HCT116 (cell line): Measurements from ENCODE around the gene NOC4L. TPM values are rescaled to one million over a fixed set of nuclear protein-coding genes. Genes with fewer than 3 reads are reported as not detected.

ENCODE experiments used
- ATAC-seq: fragments of 200-7000 bp; cut with Tn5 transposase; 2 replicates; pipeline ENCODE4 v1.9.1; 2020; ENCODE audit warnings: mild to moderate bottlenecking, moderate library complexity
- BruUV-seq: library from RNA; stranded (reverse); fragments of 400-500 nt; replicated peaks from 2 replicates; lab custom pipeline; 2021; lab: Mats Ljungman, UMichigan
- CTCF ChIA-PET: fragments of 300-600 bp; sonication (Branson Sonifier 250); formaldehyde crosslinking; loops from one replicate; lab custom pipeline; 2021; ENCODE audit warnings: antibody characterized with exemption; lab: Charles Lee
- POLR2A ChIA-PET: fragments of 300-600, 350-600 bp; sonication (Branson Sonifier 250); formaldehyde crosslinking; loops from one replicate; lab custom pipeline; 2021; ENCODE audit warnings: antibody characterized with exemption; lab: Charles Lee
- RAD21 ChIA-PET, 2 experiments: fragments of 300-600 bp; sonication (Branson Sonifier 250); formaldehyde crosslinking; loops; one replicate each; lab custom pipeline; 2023; ENCODE audit warnings: low total read pairs in 2 of 2; ENCODE audit not compliant: uncharacterized antibody in 2 of 2, unreplicated experiment in 2 of 2, low non-redundant PET in 1 of 2; lab: Charles Lee
- DNase-seq: peaks from one replicate; pipeline ENCODE4 v3.0.0-alpha.2; 2010; ENCODE audit warnings: low read depth, low spot score
- H2AFZ ChIP-seq: fragments of 200-600 bp; shearing (Covaris generic), sonication (generic); 2 replicates; pipeline ENCODE4 v1.6.1; 2017; ENCODE audit warnings: low read depth, mixed run types, mixed read lengths, antibody characterized with exemption, low read length; ENCODE audit not compliant: poor library complexity, severe bottlenecking
- H3K27ac ChIP-seq: 2 replicates; pipeline ENCODE4 v1.5.1; 2012; ENCODE audit warnings: low read depth, low read length
- H3K27me3 ChIP-seq: fragments of 200-600 bp; sonication (generic); 2 replicates; pipeline ENCODE4 v1.6.1; 2016; ENCODE audit warnings: mixed run types, low read length, mixed read lengths; ENCODE audit not compliant: insufficient read depth
- H3K36me3 ChIP-seq, 2 experiments: fragments of 200-500 bp in 1 of 2; fragments of 200-600 bp in 1 of 2; sonication (Bioruptor generic) in 1 of 2; sonication (generic) in 1 of 2; 2 replicates each; pipeline versions ENCODE4 v1.5.1 to v1.6.1; 2014 to 2016; ENCODE audit warnings: low read length in 2 of 2, inconsistent platforms in 1 of 2, mixed read lengths in 1 of 2, mixed run types in 1 of 2; ENCODE audit not compliant: insufficient read depth in 2 of 2, control insufficient read depth in 1 of 2
- H3K4me1 ChIP-seq, 2 experiments: fragments of 200-600 bp in 1 of 2; sonication (generic) in 1 of 2; 2 replicates each; pipeline versions ENCODE4 v1.5.1 to v1.6.1; 2012 to 2017; ENCODE audit warnings: low read length in 2 of 2, inconsistent platforms in 1 of 2, mild to moderate bottlenecking in 1 of 2, mixed read lengths in 1 of 2, mixed run types in 1 of 2, moderate library complexity in 1 of 2; ENCODE audit not compliant: insufficient read depth in 2 of 2, control insufficient read depth in 1 of 2
- H3K4me2 ChIP-seq: fragments of 200-600 bp; sonication (generic); 2 replicates; pipeline ENCODE4 v1.6.1; 2017; ENCODE audit warnings: mixed run types, low read length, mixed read lengths
- H3K4me3 ChIP-seq, 2 experiments: fragments of 200-600 bp in 1 of 2; sonication (generic) in 1 of 2; replicated peaks in 1 of 2; 2 replicates each; pipeline ENCODE4 v1.5.1; 2011 to 2016; ENCODE audit warnings: low read length in 2 of 2, control low read depth in 1 of 2, low read depth in 1 of 2, mild to moderate bottlenecking in 1 of 2, mixed read lengths in 1 of 2, mixed run types in 1 of 2
- H3K79me2 ChIP-seq: fragments of 200-600 bp; sonication (generic); 2 replicates; pipeline ENCODE4 v1.6.1; 2017; ENCODE audit warnings: mild to moderate bottlenecking, mixed run types, low read length, moderate library complexity, mixed read lengths; ENCODE audit not compliant: insufficient read depth
- H3K9ac ChIP-seq: fragments of 200-600 bp; sonication (generic); 2 replicates; pipeline ENCODE4 v1.6.1; 2016; ENCODE audit warnings: low read length, mixed read lengths
- H3K9me2 ChIP-seq: fragments of 200-600 bp; sonication (generic), shearing (Covaris generic); 2 replicates; pipeline ENCODE4 v1.6.1; 2017; ENCODE audit warnings: mixed run types, mild to moderate bottlenecking, moderate library complexity; ENCODE audit not compliant: insufficient read depth
- H3K9me3 ChIP-seq, 2 experiments: fragments of 200-500 bp in 1 of 2; fragments of 200-600 bp in 1 of 2; sonication (Bioruptor generic) in 1 of 2; sonication (generic) in 1 of 2; 2 replicates each; pipeline ENCODE4 v1.6.1; 2014 to 2017; ENCODE audit warnings: low read length in 2 of 2, mixed read lengths in 2 of 2, inconsistent platforms in 1 of 2, low read depth in 1 of 2, mild to moderate bottlenecking in 1 of 2, mixed run types in 1 of 2, moderate library complexity in 1 of 2; ENCODE audit not compliant: control insufficient read depth in 1 of 2, insufficient read depth in 1 of 2
- H4K20me1 ChIP-seq: fragments of 200-600 bp; sonication (generic), shearing (Covaris generic); 2 replicates; pipeline ENCODE4 v1.6.1; 2017; ENCODE audit warnings: mixed run types, mild to moderate bottlenecking, moderate library complexity; ENCODE audit not compliant: insufficient read depth
- CEBPB ChIP-seq: IDR thresholded peaks from 2 replicates; pipeline ENCODE4 v1.6.1; 2012; ENCODE audit warnings: low read depth
- CTCF ChIP-seq, 3 experiments: fragments of 200-600 bp in 1 of 3; sonication (generic) in 1 of 3; IDR thresholded peaks in 2 of 3; conservative IDR thresholded peaks in 1 of 3; 2 replicates each; pipeline ENCODE4 v1.5.1; 2012 to 2017; ENCODE audit warnings: low read depth in 2 of 3, low read length in 2 of 3, antibody characterized with exemption in 1 of 3, borderline replicate concordance in 1 of 3, control low read depth in 1 of 3, mild to moderate bottlenecking in 1 of 3, mixed read lengths in 1 of 3, mixed run types in 1 of 3, moderate library complexity in 1 of 3; ENCODE audit not compliant: insufficient read depth in 1 of 3
- ELF1 ChIP-seq: IDR thresholded peaks from 2 replicates; pipeline ENCODE4 v1.6.1; 2012; ENCODE audit warnings: low read depth, borderline replicate concordance
- EZH2 ChIP-seq: fragments of 200-600 bp; sonication (generic); IDR thresholded peaks from 2 replicates; pipeline ENCODE4 v1.6.1; 2017; ENCODE audit warnings: antibody characterized with exemption, mixed run types
- EZH2phosphoT487 ChIP-seq: fragments of 200-600 bp; IDR thresholded peaks from 2 replicates; pipeline ENCODE4 v1.6.1; 2018; ENCODE audit warnings: antibody characterized with exemption, borderline replicate concordance
- FOSL1 ChIP-seq: IDR thresholded peaks from 2 replicates; pipeline ENCODE4 v1.6.1; 2012; ENCODE audit warnings: low read depth
- JUND ChIP-seq: IDR thresholded peaks from 2 replicates; pipeline ENCODE4 v1.6.1; 2012
- RAD21 ChIP-seq: IDR thresholded peaks from 2 replicates; pipeline ENCODE4 v1.6.1; 2012; ENCODE audit warnings: low read depth, mild to moderate bottlenecking
- REST ChIP-seq: IDR thresholded peaks from 2 replicates; pipeline ENCODE4 v1.6.1; 2012; ENCODE audit warnings: low read depth
- SIN3A ChIP-seq: IDR thresholded peaks from 2 replicates; pipeline ENCODE4 v1.6.1; 2012; ENCODE audit warnings: low read depth
- SP1 ChIP-seq: IDR thresholded peaks from 2 replicates; pipeline ENCODE4 v1.6.1; 2012; ENCODE audit warnings: low read depth
- SRF ChIP-seq: IDR thresholded peaks from 2 replicates; pipeline ENCODE4 v1.6.1; 2012; ENCODE audit warnings: low read depth
- TCF7L2 ChIP-seq: IDR thresholded peaks from 2 replicates; pipeline ENCODE4 v1.7.0; 2011; ENCODE audit warnings: borderline replicate concordance, inconsistent platforms; ENCODE audit not compliant: insufficient read depth, insufficient read length; ENCODE audit errors: extremely low read depth
- YY1 ChIP-seq: IDR thresholded peaks from 2 replicates; pipeline ENCODE4 v1.6.1; 2011; ENCODE audit warnings: low read length, low read depth, moderate library complexity, mild to moderate bottlenecking; ENCODE audit not compliant: insufficient replicate concordance; ENCODE audit errors: extremely low read depth
- ZFX ChIP-seq: fragments of 450-650 bp; IDR thresholded peaks from 2 replicates; pipeline ENCODE4 v1.6.1; 2017
- intact Hi-C: fragments of 100-400 bp; cut with micrococcal nuclease; formaldehyde crosslinking; loops from 2 replicates; pipeline ENCODE4 v1.10.0; 2022
- total RNA-seq: library from RNA; stranded (reverse); gene quantifications from one replicate; pipeline ENCODE4 v1.2.1, GENCODE V29; 2021; ENCODE audit not compliant: unreplicated experiment
- TF ChIP-seq, protein P1 (sequence below): IDR thresholded peaks from 2 replicates; pipeline ENCODE4 v1.6.1; 2012
- TF ChIP-seq, protein P2 (sequence below): IDR thresholded peaks from 2 replicates; pipeline ENCODE4 v1.6.1; 2012

NOC4L gene
- total RNA-seq, 1 experiment from 2014 or later: 47.6 TPM

DNA sequence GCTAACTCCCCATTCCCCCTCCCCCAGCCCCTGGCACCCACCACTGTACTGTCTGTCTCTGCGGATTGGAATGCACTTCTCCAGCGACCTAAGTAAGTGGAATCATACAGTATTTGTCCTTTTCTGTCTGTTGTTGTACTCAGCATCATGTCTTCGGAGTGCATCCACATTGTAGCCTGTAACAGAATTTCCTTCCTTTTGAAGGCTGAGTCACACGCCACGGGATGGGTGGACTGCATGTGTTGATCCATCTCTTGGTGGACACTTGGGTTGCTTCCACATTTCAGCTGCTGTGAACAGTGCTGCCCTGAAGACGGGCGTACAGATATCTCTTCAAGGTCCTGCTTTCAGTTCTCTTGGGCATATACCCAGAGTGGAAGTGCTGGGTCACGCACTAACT lies 34.5 kb upstream of the NOC4L start:
- CTCF ChIA-PET: no interaction called here
- H3K9me2 ChIP-seq: no peaks in the 10 kb centered on the region
- no peaks in the 10 kb centered on the region for H3K27me3 ChIP-seq
- no peaks in the 10 kb centered on the region for H3K79me2 ChIP-seq
- no peak overlapping the region for H3K9ac ChIP-seq
- ATAC-seq (no peak), DNase-seq (no peak)
- no peak for TF ChIP-seq ELF1
- no peak for TF ChIP-seq YY1
- no peak for TF ChIP-seq RAD21
- TF ChIP-seq SIN3A: no peak
- TF ChIP-seq FOSL1: no peak
- no peak for TF ChIP-seq EZH2
- TF ChIP-seq, protein P1, sequence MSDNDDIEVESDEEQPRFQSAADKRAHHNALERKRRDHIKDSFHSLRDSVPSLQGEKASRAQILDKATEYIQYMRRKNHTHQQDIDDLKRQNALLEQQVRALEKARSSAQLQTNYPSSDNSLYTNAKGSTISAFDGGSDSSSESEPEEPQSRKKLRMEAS: no peak
- TF ChIP-seq REST: no peak
- TF ChIP-seq SRF: no peak
- no peak for TF ChIP-seq EZH2phosphoT487
- no peak for TF ChIP-seq ZFX
- TF ChIP-seq TCF7L2: no peak
- TF ChIP-seq, protein P2, sequence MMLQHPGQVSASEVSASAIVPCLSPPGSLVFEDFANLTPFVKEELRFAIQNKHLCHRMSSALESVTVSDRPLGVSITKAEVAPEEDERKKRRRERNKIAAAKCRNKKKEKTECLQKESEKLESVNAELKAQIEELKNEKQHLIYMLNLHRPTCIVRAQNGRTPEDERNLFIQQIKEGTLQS: no peak
- no peak for TF ChIP-seq JUND
- no peak for TF ChIP-seq SP1
- TF ChIP-seq CTCF (IDR thresholded peaks at IDR 0.05 in 2 of 3, conservative IDR thresholded peaks at IDR 0.05 in 1 of 3; ENCODE audit: borderline replicate concordance in 1 of 3, insufficient read depth in 1 of 3, low read depth in 2 of 3, low read length in 2 of 3): no peak
- TF ChIP-seq CEBPB: no peak
- H2AFZ ChIP-seq: no peak overlapping the region
- RAD21 ChIA-PET: no interaction called here
- no peaks in the 10 kb centered on the region for H4K20me1 ChIP-seq
- H3K36me3 ChIP-seq: peaks cover 4 to 11% of the 10 kb centered on the region in 2 experiments; a peak in 2 of 4 replicates
- no peak overlapping the region for H3K4me3 ChIP-seq
- H3K27ac ChIP-seq: no peak overlapping the region
- intact Hi-C loops: no loop called here
- H3K4me1 ChIP-seq: no peaks in the 10 kb centered on the region
- no TSS peak for BruUV-seq
- POLR2A ChIA-PET: no interaction called here
- H3K9me3 ChIP-seq: no peaks in the 10 kb centered on the region
- no peak overlapping the region for H3K4me2 ChIP-seq
